H1 (cell line): ENCODE measurements around the gene TAS2R41. TPM values are rescaled to one million over a fixed set of nuclear protein-coding genes. Genes with fewer than 3 reads are reported as not detected.

Experiments used
- CTCF ChIA-PET: fragments of 300-600 bp; sonication (Branson Sonifier 250); formaldehyde crosslinking; loops from one replicate; lab custom pipeline; 2021; ENCODE audit not compliant: partially characterized antibody; lab: Charles Lee
- POLR2A ChIA-PET: fragments of 300-600 bp; sonication (Branson Sonifier 250); formaldehyde crosslinking; loops from one replicate; lab custom pipeline; 2021; ENCODE audit warnings: inconsistent platforms; ENCODE audit not compliant: partially characterized antibody; lab: Charles Lee
- DNase-seq, 2 experiments: peaks; one replicate each; pipeline versions ENCODE4 v3.0.0 to v3.0.0-alpha.2; 2010 to 2022; ENCODE audit warnings: low spot score in 2 of 2, low read depth in 1 of 2, mixed read lengths in 1 of 2
- FAIRE-seq: peaks from 2 replicates; lab custom pipeline; 2011; peaks lifted over from hg19 to GRCh38; lab: Jason Lieb, UNC
- H2AFZ ChIP-seq: 2 replicates; pipeline ENCODE4 v1.8.1; 2012; ENCODE audit warnings: low read length, inconsistent platforms
- H2AK5ac ChIP-seq: 2 replicates; pipeline ENCODE4 v1.6.1; 2013; ENCODE audit warnings: low read depth, low read length
- H2BK120ac ChIP-seq: replicated peaks from 2 replicates; pipeline ENCODE3; 2013; ENCODE audit warnings: low read depth, low read length, inconsistent platforms
- H2BK12ac ChIP-seq: 2 replicates; pipeline ENCODE4 v1.6.1; 2013; ENCODE audit warnings: low read depth, low read length
- H2BK15ac ChIP-seq: 2 replicates; pipeline ENCODE4 v1.6.1; 2013; ENCODE audit warnings: low read length
- H2BK20ac ChIP-seq: 2 replicates; pipeline ENCODE4 v1.6.1; 2013; ENCODE audit warnings: low read length
- H2BK5ac ChIP-seq: 2 replicates; pipeline ENCODE4 v1.6.1; 2013; ENCODE audit warnings: low read depth, low read length
- H3K14ac ChIP-seq: 2 replicates; pipeline ENCODE4 v1.6.1; 2013; ENCODE audit warnings: inconsistent platforms; ENCODE audit not compliant: insufficient read length
- H3K18ac ChIP-seq: 2 replicates; pipeline ENCODE4 v1.6.1; 2013; ENCODE audit warnings: low read length; ENCODE audit errors: extremely low read depth
- H3K23ac ChIP-seq: 2 replicates; pipeline ENCODE4 v1.6.1; 2013; ENCODE audit warnings: inconsistent platforms; ENCODE audit not compliant: insufficient read length
- H3K23me2 ChIP-seq: 2 replicates; pipeline ENCODE4 v1.6.1; 2013; ENCODE audit warnings: low read depth, low read length
- H3K27ac ChIP-seq: 2 replicates; pipeline ENCODE4 v1.6.1; 2011; ENCODE audit warnings: low read depth, low read length, inconsistent platforms
- H3K27me3 ChIP-seq, 4 experiments: replicated peaks in 1 of 4; 1 replicate in 1 of 4; 2 replicates in 3 of 4; pipeline versions ENCODE4 v1.6.1 to v1.8.1; 2011 to 2013; ENCODE audit warnings: low read length in 3 of 4, mild to moderate bottlenecking in 3 of 4, inconsistent platforms in 2 of 4, mixed read lengths in 2 of 4, moderate library complexity in 1 of 4; ENCODE audit not compliant: control insufficient read depth in 3 of 4, insufficient read depth in 3 of 4; ENCODE audit errors: extremely low read depth in 1 of 4
- H3K36me3 ChIP-seq, 4 experiments: 2 replicates each; pipeline versions ENCODE4 v1.6.1 to v1.8.1; 2011 to 2013; ENCODE audit warnings: mild to moderate bottlenecking in 4 of 4, low read length in 3 of 4, moderate library complexity in 2 of 4, control low read depth in 1 of 4, inconsistent platforms in 1 of 4; ENCODE audit not compliant: insufficient read depth in 4 of 4, control insufficient read depth in 2 of 4
- H3K4ac ChIP-seq: replicated peaks from 2 replicates; pipeline ENCODE3; 2013; ENCODE audit warnings: low read length, low read depth, mixed read lengths, inconsistent platforms; ENCODE audit not compliant: insufficient read length
- H3K4me1 ChIP-seq, 4 experiments: replicated peaks in 1 of 4; 1 replicate in 1 of 4; 2 replicates in 3 of 4; pipeline versions ENCODE4 v1.6.1 to v1.8.1; 2011 to 2013; ENCODE audit warnings: low read length in 3 of 4, inconsistent platforms in 2 of 4, mixed read lengths in 1 of 4; ENCODE audit not compliant: insufficient read depth in 4 of 4, control insufficient read depth in 3 of 4
- H3K4me2 ChIP-seq, 2 experiments: 2 replicates each; pipeline versions ENCODE4 v1.6.1 to v1.8.1; 2011 to 2013; ENCODE audit warnings: low read depth in 2 of 2, low read length in 2 of 2, control low read depth in 1 of 2, inconsistent platforms in 1 of 2, mild to moderate bottlenecking in 1 of 2; ENCODE audit not compliant: insufficient read depth in 1 of 2
- H3K4me3 ChIP-seq, 4 experiments: fragments of 200-600, 300-600 bp in 1 of 4; sonication (generic), shearing (Covaris generic), sonication (Bioruptor Twin) in 1 of 4; 2 replicates each; pipeline versions ENCODE4 v1.5.1 to v1.8.1; 2011 to 2016; ENCODE audit warnings: low read length in 4 of 4, low read depth in 3 of 4, control low read depth in 2 of 4, inconsistent platforms in 2 of 4, mild to moderate bottlenecking in 2 of 4, mixed read lengths in 1 of 4, moderate library complexity in 1 of 4; ENCODE audit not compliant: insufficient read depth in 2 of 4; ENCODE audit errors: extremely low read depth in 1 of 4
- H3K56ac ChIP-seq: replicated peaks from 2 replicates; pipeline ENCODE3; 2013; ENCODE audit warnings: low read depth, mild to moderate bottlenecking, mixed read lengths, low read length, inconsistent platforms; ENCODE audit not compliant: insufficient read length
- H3K79me1 ChIP-seq: 2 replicates; pipeline ENCODE4 v1.6.1; 2013; ENCODE audit warnings: low read depth, low read length, control low read depth
- H3K79me2 ChIP-seq, 2 experiments: 2 replicates each; pipeline versions ENCODE4 v1.6.1 to v1.8.1; 2012 to 2013; ENCODE audit warnings: low read length in 2 of 2, mild to moderate bottlenecking in 2 of 2, inconsistent platforms in 1 of 2; ENCODE audit not compliant: insufficient read depth in 2 of 2, control insufficient read depth in 1 of 2
- H3K9ac ChIP-seq, 4 experiments: replicated peaks in 1 of 4; 1 replicate in 1 of 4; 2 replicates in 3 of 4; pipeline versions ENCODE4 v1.6.1 to v1.8.1; 2011 to 2013; ENCODE audit warnings: low read depth in 3 of 4, low read length in 3 of 4, control low read depth in 2 of 4, mild to moderate bottlenecking in 2 of 4, moderate library complexity in 2 of 4, inconsistent platforms in 1 of 4; ENCODE audit errors: extremely low read depth in 1 of 4
- H3K9me3 ChIP-seq, 2 experiments: 2 replicates each; pipeline versions ENCODE4 v1.6.1 to v1.8.1; 2012 to 2013; ENCODE audit warnings: mild to moderate bottlenecking in 2 of 2, moderate library complexity in 2 of 2, control low read depth in 1 of 2, inconsistent platforms in 1 of 2, low read depth in 1 of 2, low read length in 1 of 2, mixed read lengths in 1 of 2; ENCODE audit not compliant: insufficient read depth in 2 of 2
- H4K20me1 ChIP-seq, 2 experiments: replicated peaks in 1 of 2; 2 replicates each; pipeline versions ENCODE3 to v1.8.1; 2011 to 2013; ENCODE audit warnings: inconsistent platforms in 2 of 2, low read length in 2 of 2, mild to moderate bottlenecking in 1 of 2; ENCODE audit not compliant: insufficient read depth in 2 of 2, control insufficient read depth in 1 of 2
- H4K5ac ChIP-seq: 2 replicates; pipeline ENCODE4 v1.6.1; 2013; ENCODE audit warnings: low read length, low read depth, mixed read lengths, inconsistent platforms; ENCODE audit not compliant: insufficient read length
- H4K8ac ChIP-seq: 2 replicates; pipeline ENCODE4 v1.8.0; 2013; ENCODE audit warnings: mild to moderate bottlenecking, moderate library complexity, low read length, inconsistent platforms; ENCODE audit not compliant: insufficient read depth; ENCODE audit errors: extremely low read depth
- H4K91ac ChIP-seq: replicated peaks from 2 replicates; pipeline ENCODE3; 2013; ENCODE audit warnings: low read length, mixed read lengths, inconsistent platforms; ENCODE audit not compliant: insufficient read length
- PHF8 ChIP-seq: fragments of 200-600 bp; sonication (generic); conservative IDR thresholded peaks from 2 replicates; pipeline ENCODE4 v1.7.1; 2012; ENCODE audit warnings: low read depth, mild to moderate bottlenecking, inconsistent platforms, low read length, moderate library complexity
- POLR2A ChIP-seq, 2 experiments: IDR thresholded peaks; 1 replicate in 1 of 2; 2 replicates in 1 of 2; pipeline ENCODE4 v1.6.1; 2011; ENCODE audit warnings: low read depth in 2 of 2, low read length in 2 of 2, mild to moderate bottlenecking in 2 of 2; ENCODE audit errors: control extremely low read depth in 1 of 2
- RAD21 ChIP-seq, 2 experiments: IDR thresholded peaks in 1 of 2; conservative IDR thresholded peaks in 1 of 2; 2 replicates each; pipeline ENCODE4 v1.6.1; 2011; ENCODE audit warnings: low read depth in 2 of 2, low read length in 2 of 2, improper control_type of control experiment in 1 of 2, inconsistent platforms in 1 of 2, mild to moderate bottlenecking in 1 of 2, moderate library complexity in 1 of 2
- RBBP5 ChIP-seq: IDR thresholded peaks from 2 replicates; pipeline ENCODE4 v1.7.1; 2012; ENCODE audit warnings: low read depth, mild to moderate bottlenecking, inconsistent platforms, low read length, moderate library complexity, borderline replicate concordance
- SIRT6 ChIP-seq: IDR thresholded peaks from one replicate; pipeline ENCODE4 v1.7.1; 2012; ENCODE audit warnings: low read length, inconsistent platforms
- SP4 ChIP-seq: IDR thresholded peaks from 2 replicates; pipeline ENCODE4 v1.6.1; 2012; ENCODE audit warnings: low read length, inconsistent platforms
- TAF1 ChIP-seq: IDR thresholded peaks from 2 replicates; pipeline ENCODE4 v1.6.1; 2011; ENCODE audit warnings: mild to moderate bottlenecking, low read depth, low read length
- YY1 ChIP-seq: IDR thresholded peaks from 2 replicates; pipeline ENCODE4 v1.6.1; 2011; ENCODE audit warnings: low read depth, mild to moderate bottlenecking, low read length
- WGBS, 2 experiments: shearing (Covaris generic) in 1 of 2; methylation state at CpG; one replicate each; pipeline versions ENCODE4 v1.1.6 to v1.1.7; 2013 to 2015; ENCODE audit warnings: low lambda C conversion rate in 2 of 2, mixed read lengths in 2 of 2, inconsistent platforms in 1 of 2, low coverage in 1 of 2, missing lambda C conversion rate in 1 of 2; ENCODE audit not compliant: insufficient replicate concordance in 2 of 2, insufficient coverage in 1 of 2, insufficient read length in 1 of 2; ENCODE audit errors: extremely low coverage in 1 of 2, missing lambda C conversion rate in 1 of 2; 5-methylcytosine and 5-hydroxymethylcytosine counted together
- polyA plus RNA-seq, 7 experiments: library from polyadenylated mRNA; depleted of rRNA in 3 of 7; stranded (reverse) in 5 of 7; unstranded in 2 of 7; fragments of >200 nt in 5 of 7; fragments of 200-250 nt in 2 of 7; gene quantifications; 1 replicate in 5 of 7; 2 replicates in 1 of 7; 4 replicates in 1 of 7; pipeline versions ENCODE4 v1.2.1 to v1.2.3, GENCODE V29; 2011 to 2013; ENCODE audit warnings: missing spikeins in 2 of 7, mixed read lengths in 2 of 7
- total RNA-seq: library from RNA; stranded (reverse); fragmentation: NEBNext Ultra II Directional; extraction: Animal tissue kit (Norgen Biotek cat#: 25700); gene quantifications from 2 replicates; pipeline ENCODE4 v1.2.1, GENCODE V29; 2021

TAS2R41 gene
- total and polyA plus RNA-seq, 2 of the 8 experiments (the other 6 are each of a cell fraction or from before 2014, with no cell fraction given) = 0.12 TPM; not detected in 1

- no peaks in the 10 kb centered on the region for H3K4me1 ChIP-seq
- H3K27me3 ChIP-seq = no peaks in the 10 kb centered on the region
- no peak overlapping the region for H2AFZ ChIP-seq
- H3K27ac ChIP-seq = no peak overlapping the region
- no peak overlapping the region for H2BK120ac ChIP-seq
- no peak overlapping the region for H4K91ac ChIP-seq
- H3K36me3 ChIP-seq = no peaks in the 10 kb centered on the region
- H3K23ac ChIP-seq = no peak overlapping the region
- POLR2A ChIA-PET = interaction anchor here (0.6 kb wide), 1 partner anchor 18 kb away, joined by 6 read pairs; no protein-coding TSS in a partner anchor
- H3K9ac ChIP-seq = no peak overlapping the region
- H3K79me2 ChIP-seq = no peaks in the 10 kb centered on the region
- no peak overlapping the region for H3K56ac ChIP-seq
- TF ChIP-seq POLR2A (IDR thresholded peaks at IDR 0.05; ENCODE audit: control extremely low read depth in 1 of 2, low read depth in 2 of 2, low read length in 2 of 2) (no peak), RAD21 (IDR thresholded peaks at IDR 0.05 in 1 of 2, conservative IDR thresholded peaks at IDR 0.05 in 1 of 2; ENCODE audit: low read depth in 2 of 2, low read length in 2 of 2) (no peak), YY1 (no peak), SP4 (no peak), PHF8 (no peak), RBBP5 (no peak), TAF1 (no peak), SIRT6 (no peak)
- TF ChIP-seq, all 59 proteins: peak for 0
- Histone ChIP-seq H2BK12ac (no peak overlapping the region), H3K4me3 (no peak overlapping the region), H3K4me2 (no peak overlapping the region), H2BK15ac (no peak overlapping the region), H2BK5ac (no peak overlapping the region), H2BK20ac (no peak overlapping the region), H2AK5ac (no peak overlapping the region), H3K4ac (no peak overlapping the region), H4K20me1 (no peaks in the 10 kb centered on the region), H4K5ac (no peak overlapping the region), H3K79me1 (no peaks in the 10 kb centered on the region), H3K14ac (no peak overlapping the region), H3K18ac (no peak overlapping the region), H3K23me2 (no peaks in the 10 kb centered on the region), H4K8ac (no peak overlapping the region), H3K9me3 (no peaks in the 10 kb centered on the region)
- DNase-seq (no peak), FAIRE-seq (no peak)
- CTCF ChIA-PET = interaction anchor here (0.6 to 1.1 kb wide), 3 partner anchors 9 to 87 kb away, joined by 3 read pairs; no protein-coding TSS in a partner anchor
- 90% methylated on average over 2 of the region's 2 CpGs; no CpG with 5 or more reads in 1 of the 2 experiments for WGBS, 2 experiments
Observed at GRCh38 chr7:143503261-143503660, 25.6 kb downstream of the TAS2R41 start.
